K562 (cell line): ENCODE measurements around the gene CHAF1A.
A peak's percentile ranks its signal among the peaks of the same experiment; 100 is the strongest.

Experiments used
- ARID3B ChIP-seq: fragments of 250-450 bp; sonication (Bioruptor Pico); IDR thresholded peaks from 2 replicates; pipeline ENCODE4 v1.4.0; 2020; ENCODE audit warnings: borderline replicate concordance
- ELK1 ChIP-seq: sonication (generic); formaldehyde crosslinking; IDR thresholded peaks from 2 replicates; pipeline ENCODE4 v1.8.1; 2022; ENCODE audit warnings: missing genetic modification reagents
- MLX ChIP-seq, 2 experiments: fragments of 450-650 bp in 1 of 2; sonication (generic) in 1 of 2; formaldehyde crosslinking; conservative IDR thresholded peaks; 2 replicates each; pipeline versions ENCODE4 v1.4.0 to v1.8.1; 2020 to 2022; ENCODE audit warnings: mild to moderate bottlenecking in 1 of 2, missing genetic modification reagents in 1 of 2
- MYC ChIP-seq, 2 experiments: fragments of 250-450 bp in 1 of 2; sonication (Bioruptor Pico) in 1 of 2; IDR thresholded peaks; 2 replicates each; pipeline versions ENCODE4 v1.5.1 to v1.6.1; 2012 to 2021; ENCODE audit warnings: low read depth in 2 of 2, borderline replicate concordance in 1 of 2, improper control_type of control experiment in 1 of 2, low read length in 1 of 2, mild to moderate bottlenecking in 1 of 2, moderate library complexity in 1 of 2
- POLR3A ChIP-seq: IDR thresholded peaks from 2 replicates; pipeline ENCODE4 v1.6.1; 2011; ENCODE audit warnings: borderline replicate concordance, mild to moderate bottlenecking, moderate library complexity; ENCODE audit not compliant: insufficient read length, insufficient read depth; ENCODE audit errors: extremely low read depth
- RBBP5 ChIP-seq: fragments of 200-600 bp; sonication (generic); IDR thresholded peaks from 2 replicates; pipeline ENCODE4 v1.6.1; 2012; ENCODE audit warnings: borderline replicate concordance, mild to moderate bottlenecking, low read length, control low read depth, inconsistent platforms; ENCODE audit not compliant: insufficient read depth, poor library complexity, severe bottlenecking
- RFX5 ChIP-seq: IDR thresholded peaks from 2 replicates; pipeline ENCODE4 v1.6.1; 2011; ENCODE audit warnings: low read depth, mild to moderate bottlenecking, improper control_type of control experiment, low read length
- ZNF274 ChIP-seq: IDR thresholded peaks from 2 replicates; pipeline ENCODE4 v1.6.1; 2011; ENCODE audit warnings: low read depth, mild to moderate bottlenecking, low read length, moderate library complexity, borderline replicate concordance
- ZNF324 ChIP-seq: fragments of 250-450 bp; sonication (Bioruptor Pico); IDR thresholded peaks from 2 replicates; pipeline ENCODE4 v1.4.0; 2020; ENCODE audit warnings: mild to moderate bottlenecking
- ZNF551 ChIP-seq: fragments of 250-450 bp; sonication (Bioruptor Pico); IDR thresholded peaks from 2 replicates; pipeline ENCODE4 v1.5.0; 2021; ENCODE audit warnings: mild to moderate bottlenecking, moderate library complexity

GRCh38 chr19:4456476-4456842 lies 54.0 kb downstream of the CHAF1A start:
- TF ChIP-seq POLR3A (no peak), MLX (CRISPR knock-in tag; conservative IDR thresholded peaks at IDR 0.05) (no peak), ZNF274 (no peak), RFX5 (no peak), MYC (IDR thresholded peaks at IDR 0.05; ENCODE audit: low read depth, low read length) (no peak), MYC (CRISPR knock-in tag; IDR thresholded peaks at IDR 0.05; ENCODE audit: borderline replicate concordance, low read depth) (no peak), ARID3B (CRISPR knock-in tag) (no peak), ZNF324 (CRISPR knock-in tag) (no peak), ELK1 (CRISPR knock-in tag) (no peak), RBBP5 (peak; percentile 32), ZNF551 (CRISPR knock-in tag) (no peak)
